PC-9 (cell line): ENCODE measurements around the gene KIF26B. TPM values are rescaled to one million over a fixed set of nuclear protein-coding genes. Genes with fewer than 3 reads are reported as not detected.

Experiments
- BruUV-seq: library from RNA; stranded (reverse); fragments of 400-500 nt; replicated peaks from 2 replicates; lab custom pipeline; 2021; lab: Mats Ljungman, UMichigan
- CTCF ChIA-PET: fragments of 300-600 bp; sonication (Branson Sonifier 250); formaldehyde crosslinking; loops from one replicate; lab custom pipeline; 2022; ENCODE audit warnings: antibody characterized with exemption; lab: Charles Lee
- POLR2A ChIA-PET: fragments of 300-600 bp; sonication (Branson Sonifier 250); formaldehyde crosslinking; loops from one replicate; lab custom pipeline; 2022; ENCODE audit warnings: antibody characterized with exemption; ENCODE audit not compliant: unreplicated experiment; lab: Charles Lee
- DNase-seq, 2 experiments: peaks; one replicate each; pipeline versions ENCODE4 v3.0.0 to v3.0.0-alpha.2; 2015 to 2022; ENCODE audit warnings: mixed read lengths in 1 of 2
- H2AFZ ChIP-seq: fragments of 200-600 bp; sonication (generic); 2 replicates; pipeline ENCODE4 v1.8.1; 2017; ENCODE audit warnings: antibody characterized with exemption
- H3F3A ChIP-seq: fragments of 200-600 bp; sonication (generic); 2 replicates; pipeline ENCODE4 v1.8.1; 2017; ENCODE audit warnings: antibody characterized with exemption, mild to moderate bottlenecking, low read depth; ENCODE audit not compliant: insufficient read depth
- H3K27ac ChIP-seq: fragments of 200-600 bp; sonication (generic); 2 replicates; pipeline ENCODE4 v1.6.1; 2016; ENCODE audit warnings: mixed run types
- H3K27me3 ChIP-seq: fragments of 200-600 bp; sonication (generic); 2 replicates; pipeline ENCODE4 v1.6.1; 2016; ENCODE audit warnings: low read depth, mixed run types; ENCODE audit not compliant: insufficient read depth
- H3K36me3 ChIP-seq: fragments of 200-600 bp; sonication (generic); 2 replicates; pipeline ENCODE4 v1.6.1; 2016; ENCODE audit warnings: low read depth, mixed run types
- H3K4me1 ChIP-seq: fragments of 200-600 bp; sonication (generic); replicated peaks from 2 replicates; pipeline ENCODE4 v1.6.1; 2016; ENCODE audit warnings: mixed run types; ENCODE audit not compliant: insufficient read depth
- H3K4me2 ChIP-seq: fragments of 200-600 bp; sonication (generic); 2 replicates; pipeline ENCODE4 v1.6.1; 2017; ENCODE audit warnings: mixed run types
- H3K4me3 ChIP-seq: fragments of 200-600 bp; sonication (generic); 2 replicates; pipeline ENCODE4 v1.6.1; 2016; ENCODE audit warnings: mixed run types
- H3K79me2 ChIP-seq: fragments of 200-600 bp; sonication (generic); 2 replicates; pipeline ENCODE4 v1.6.1; 2017; ENCODE audit warnings: low read depth, mixed run types
- H3K9me2 ChIP-seq: fragments of 200-600 bp; sonication (generic); 2 replicates; pipeline ENCODE4 v1.8.1; 2017; ENCODE audit warnings: mild to moderate bottlenecking; ENCODE audit not compliant: insufficient read depth
- H3K9me3 ChIP-seq: fragments of 200-600 bp; sonication (generic); 2 replicates; pipeline ENCODE4 v1.8.1; 2016; ENCODE audit warnings: low read depth; ENCODE audit not compliant: insufficient read depth
- H4K20me1 ChIP-seq: fragments of 200-600 bp; sonication (generic); 2 replicates; pipeline ENCODE4 v1.8.1; 2017; ENCODE audit not compliant: insufficient read depth
- EZH2 ChIP-seq: fragments of 200-600 bp; sonication (generic); IDR thresholded peaks from 2 replicates; pipeline ENCODE4 v1.8.0; 2017; ENCODE audit warnings: antibody characterized with exemption, low read depth
- intact Hi-C: fragments of 100-400 bp; cut with micrococcal nuclease; formaldehyde crosslinking; loops from one replicate; pipeline ENCODE4 v1.10.0; 2022; ENCODE audit not compliant: unreplicated experiment
- total RNA-seq: library from RNA; stranded (reverse); gene quantifications from 2 replicates; pipeline ENCODE4 v1.2.3, GENCODE V29; 2021
- TF ChIP-seq, protein P1 (sequence below): fragments of 200-600 bp; sonication (generic); conservative IDR thresholded peaks from 2 replicates; pipeline ENCODE4 v1.6.1; 2017; ENCODE audit warnings: mixed run types, antibody characterized with exemption, mild to moderate bottlenecking, moderate library complexity

Gene KIF26B
- total RNA-seq, 1 experiment from 2014 or later, result 0.11 TPM

DNA sequence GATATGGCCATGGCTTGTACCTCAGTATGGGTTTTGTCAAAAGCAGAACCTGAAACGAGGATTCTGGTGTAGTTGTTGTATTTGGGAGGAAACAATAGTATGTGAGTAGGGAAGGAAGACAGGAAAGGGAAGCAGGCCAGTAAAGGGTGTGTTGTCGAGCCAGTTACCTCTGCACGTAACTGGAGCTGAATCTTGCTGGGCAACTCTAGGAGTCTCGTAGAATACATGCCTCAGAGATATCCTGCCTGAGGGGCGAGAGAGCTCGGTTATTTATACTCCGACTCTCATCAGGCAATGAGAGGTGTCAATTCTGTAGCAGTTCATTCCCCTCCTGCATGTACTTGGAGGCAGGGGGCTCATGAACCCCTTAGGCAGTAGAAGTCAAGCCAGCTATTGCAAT lies 45.9 kb upstream of the KIF26B start:
- H3K4me3 ChIP-seq, result no peak overlapping the region
- H3K27ac ChIP-seq, result no peak overlapping the region
- H3K27me3 ChIP-seq, result peaks cover 35% of the 10 kb centered on the region
- no peak for DNase-seq
- H3K79me2 ChIP-seq, result no peaks in the 10 kb centered on the region
- no peak overlapping the region for H2AFZ ChIP-seq
- BruUV-seq, result no TSS peak
- ChIA-PET POLR2A (no interaction called here), CTCF (no interaction called here)
- 0 out of 2 replicates have a peak, but pooled peaks cover 4% of the 10 kb centered on the region for H3K9me3 ChIP-seq
- H3K4me2 ChIP-seq, result no peak overlapping the region
- H3F3A ChIP-seq, result no peaks in the 10 kb centered on the region
- no peaks in the 10 kb centered on the region for H4K20me1 ChIP-seq
- TF ChIP-seq, protein P1, sequence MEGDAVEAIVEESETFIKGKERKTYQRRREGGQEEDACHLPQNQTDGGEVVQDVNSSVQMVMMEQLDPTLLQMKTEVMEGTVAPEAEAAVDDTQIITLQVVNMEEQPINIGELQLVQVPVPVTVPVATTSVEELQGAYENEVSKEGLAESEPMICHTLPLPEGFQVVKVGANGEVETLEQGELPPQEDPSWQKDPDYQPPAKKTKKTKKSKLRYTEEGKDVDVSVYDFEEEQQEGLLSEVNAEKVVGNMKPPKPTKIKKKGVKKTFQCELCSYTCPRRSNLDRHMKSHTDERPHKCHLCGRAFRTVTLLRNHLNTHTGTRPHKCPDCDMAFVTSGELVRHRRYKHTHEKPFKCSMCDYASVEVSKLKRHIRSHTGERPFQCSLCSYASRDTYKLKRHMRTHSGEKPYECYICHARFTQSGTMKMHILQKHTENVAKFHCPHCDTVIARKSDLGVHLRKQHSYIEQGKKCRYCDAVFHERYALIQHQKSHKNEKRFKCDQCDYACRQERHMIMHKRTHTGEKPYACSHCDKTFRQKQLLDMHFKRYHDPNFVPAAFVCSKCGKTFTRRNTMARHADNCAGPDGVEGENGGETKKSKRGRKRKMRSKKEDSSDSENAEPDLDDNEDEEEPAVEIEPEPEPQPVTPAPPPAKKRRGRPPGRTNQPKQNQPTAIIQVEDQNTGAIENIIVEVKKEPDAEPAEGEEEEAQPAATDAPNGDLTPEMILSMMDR, result no peak
- no peak for TF ChIP-seq EZH2
- no peaks in the 10 kb centered on the region for H3K9me2 ChIP-seq
- H3K4me1 ChIP-seq, result no peaks in the 10 kb centered on the region
- no peaks in the 10 kb centered on the region for H3K36me3 ChIP-seq
- intact Hi-C loops, result no loop called here

- Histone ChIP-seq H3K9me3 (no peaks in the 10 kb centered on the region), H2AFZ (no peak overlapping the region), H3K4me1 (no peaks in the 10 kb centered on the region), H3K4me2 (no peak overlapping the region), H3K79me2 (no peaks in the 10 kb centered on the region), H3K27me3 (peaks cover 27% of the 10 kb centered on the region; the same call in 1 of the 2 replicates), H3F3A (no peaks in the 10 kb centered on the region), H3K36me3 (no peaks in the 10 kb centered on the region), H3K4me3 (no peak overlapping the region), H4K20me1 (no peaks in the 10 kb centered on the region), H3K9me2 (no peaks in the 10 kb centered on the region), H3K27ac (no peak overlapping the region)
- ChIA-PET CTCF (no interaction called here), POLR2A (no interaction called here)
- intact Hi-C loops, result no loop called here
- no peak for DNase-seq
- TF ChIP-seq, protein P1, result no peak
- TF ChIP-seq EZH2, result no peak
- no TSS peak for BruUV-seq
Measured at GRCh38 chr1:245110406-245110805, 44.4 kb upstream of the KIF26B start.

- Histone ChIP-seq H3K4me2 (no peak overlapping the region), H3K4me3 (no peak overlapping the region), H3K36me3 (no peaks in the 10 kb centered on the region), H3K27me3 (peaks cover 23% of the 10 kb centered on the region; the same call in 1 of the 2 replicates), H2AFZ (no peak overlapping the region), H3K9me3 (no peaks in the 10 kb centered on the region), H3K9me2 (no peaks in the 10 kb centered on the region), H3K79me2 (no peaks in the 10 kb centered on the region), H3F3A (no peaks in the 10 kb centered on the region), H4K20me1 (no peaks in the 10 kb centered on the region), H3K27ac (no peak overlapping the region), H3K4me1 (no peaks in the 10 kb centered on the region)
- ChIA-PET CTCF (no interaction called here), POLR2A (no interaction called here)
- no TSS peak for BruUV-seq
- TF ChIP-seq, protein P1, result no peak
- no peak for TF ChIP-seq EZH2
- intact Hi-C loops, result no loop called here
- no peak for DNase-seq
Measured at GRCh38 chr1:245111073-245111472, 43.7 kb upstream of the KIF26B start.
